Smooth muscle cell (in vitro differentiated cells): ENCODE results near the gene MEGF11. TPM values are rescaled to one million over a fixed set of nuclear protein-coding genes. Genes with fewer than 3 reads are reported as not detected.

Experiments
- DNase-seq: peaks from one replicate; lab custom pipeline; 2025; ENCODE audit not compliant: unreplicated experiment; lab: John Stamatoyannopoulos, UW
- H2AFZ ChIP-seq: fragments of 200-600 bp; sonication (generic); 2 replicates; pipeline ENCODE4 v1.6.0; 2016; ENCODE audit warnings: antibody characterized with exemption, low read depth, mild to moderate bottlenecking
- H3F3A ChIP-seq: fragments of 200-600 bp; sonication (generic); 2 replicates; pipeline ENCODE4 v1.6.0; 2017; ENCODE audit warnings: antibody characterized with exemption, low read depth
- H3K27ac ChIP-seq: fragments of 200-600 bp; sonication (generic); 2 replicates; pipeline ENCODE4 v1.5.1; 2016; ENCODE audit warnings: low read depth, mild to moderate bottlenecking
- H3K27me3 ChIP-seq: fragments of 200-600 bp; sonication (generic); 2 replicates; pipeline ENCODE4 v1.6.1; 2016; ENCODE audit warnings: low read depth, mild to moderate bottlenecking
- H3K36me3 ChIP-seq: fragments of 200-600 bp; sonication (generic); 2 replicates; pipeline ENCODE4 v1.5.1; 2016; ENCODE audit warnings: low read depth
- H3K4me1 ChIP-seq: fragments of 200-600 bp; sonication (generic); 2 replicates; pipeline ENCODE4 v1.5.1; 2016; ENCODE audit warnings: low read depth
- H3K4me2 ChIP-seq: fragments of 200-600 bp; sonication (generic); 2 replicates; pipeline ENCODE4 v1.6.0; 2016; ENCODE audit warnings: mild to moderate bottlenecking
- H3K4me3 ChIP-seq: fragments of 200-600 bp; sonication (generic); 2 replicates; pipeline ENCODE4 v1.5.1; 2016; ENCODE audit warnings: mild to moderate bottlenecking
- H3K79me2 ChIP-seq: fragments of 200-600 bp; sonication (generic); 2 replicates; pipeline ENCODE4 v1.6.0; 2016; ENCODE audit warnings: low read depth, mild to moderate bottlenecking
- H3K9ac ChIP-seq: fragments of 200-600 bp; sonication (generic); 2 replicates; pipeline ENCODE4 v1.6.0; 2016; ENCODE audit warnings: low read depth
- H3K9me3 ChIP-seq: fragments of 200-600 bp; sonication (generic); replicated peaks from 2 replicates; pipeline ENCODE4 v1.5.1; 2016; ENCODE audit warnings: low read depth
- H4K20me1 ChIP-seq: fragments of 200-600 bp; sonication (generic); 2 replicates; pipeline ENCODE4 v1.6.0; 2016; ENCODE audit warnings: low read depth
- WGBS: methylation state at CpG from one replicate; pipeline ENCODE4 v1.1.7; 2016; ENCODE audit warnings: low lambda C conversion rate; 5-methylcytosine and 5-hydroxymethylcytosine counted together
- polyA plus RNA-seq: library from polyadenylated mRNA; unstranded; fragments of >200 nt; fragmentation: Nextera tagmentation; extraction: Ambion mirVana; gene quantifications from 2 replicates; pipeline ENCODE4 v1.2.1, GENCODE V29; 2016
- total RNA-seq: library from RNA; depleted of rRNA; stranded (reverse); fragments of >200 nt; gene quantifications from 2 replicates; pipeline ENCODE4 v1.2.3, GENCODE V29; 2014
- TF ChIP-seq, protein P1 (sequence below): fragments of 200-600 bp; sonication (generic); IDR thresholded peaks from 2 replicates; pipeline ENCODE4 v1.5.1; 2017; ENCODE audit warnings: borderline replicate concordance, mild to moderate bottlenecking, antibody characterized with exemption; ENCODE audit not compliant: insufficient read depth, poor library complexity, severe bottlenecking

The MEGF11 gene
- total and polyA plus RNA-seq, 2 experiments from 2014 or later = 0.08 TPM; not detected in 1

DNA sequence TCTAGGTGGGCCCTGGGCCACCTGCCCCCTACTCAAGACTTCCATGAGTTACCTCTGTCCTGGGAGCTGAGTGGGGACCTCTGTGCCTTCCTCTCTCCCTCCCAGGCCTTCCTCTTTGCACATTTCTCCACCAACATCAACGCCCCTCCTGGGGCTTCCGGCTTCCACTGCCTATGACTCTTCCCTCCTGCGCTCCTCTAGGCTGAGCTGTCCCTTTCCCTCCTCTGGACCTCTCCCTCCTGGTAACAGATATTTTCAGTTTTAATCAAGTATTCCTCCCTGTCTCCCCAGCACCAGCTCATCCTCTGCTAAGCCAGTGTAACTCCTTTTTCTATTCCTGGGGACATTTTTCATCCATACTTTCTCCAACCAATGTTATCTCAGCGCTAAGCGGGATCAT is 223.9 kb downstream of the MEGF11 start:
- Histone ChIP-seq H3K9ac (no peak overlapping the region), H4K20me1 (no peaks in the 10 kb centered on the region), H3F3A (no peaks in the 10 kb centered on the region), H3K4me3 (no peak overlapping the region), H2AFZ (no peak overlapping the region), H3K4me2 (no peak overlapping the region), H3K9me3 (no peaks in the 10 kb centered on the region), H3K27ac (no peak overlapping the region), H3K27me3 (peaks cover 10% of the 10 kb centered on the region), H3K4me1 (no peaks in the 10 kb centered on the region), H3K36me3 (no peaks in the 10 kb centered on the region), H3K79me2 (no peaks in the 10 kb centered on the region)
- no peak for DNase-seq
- TF ChIP-seq, protein P1, sequence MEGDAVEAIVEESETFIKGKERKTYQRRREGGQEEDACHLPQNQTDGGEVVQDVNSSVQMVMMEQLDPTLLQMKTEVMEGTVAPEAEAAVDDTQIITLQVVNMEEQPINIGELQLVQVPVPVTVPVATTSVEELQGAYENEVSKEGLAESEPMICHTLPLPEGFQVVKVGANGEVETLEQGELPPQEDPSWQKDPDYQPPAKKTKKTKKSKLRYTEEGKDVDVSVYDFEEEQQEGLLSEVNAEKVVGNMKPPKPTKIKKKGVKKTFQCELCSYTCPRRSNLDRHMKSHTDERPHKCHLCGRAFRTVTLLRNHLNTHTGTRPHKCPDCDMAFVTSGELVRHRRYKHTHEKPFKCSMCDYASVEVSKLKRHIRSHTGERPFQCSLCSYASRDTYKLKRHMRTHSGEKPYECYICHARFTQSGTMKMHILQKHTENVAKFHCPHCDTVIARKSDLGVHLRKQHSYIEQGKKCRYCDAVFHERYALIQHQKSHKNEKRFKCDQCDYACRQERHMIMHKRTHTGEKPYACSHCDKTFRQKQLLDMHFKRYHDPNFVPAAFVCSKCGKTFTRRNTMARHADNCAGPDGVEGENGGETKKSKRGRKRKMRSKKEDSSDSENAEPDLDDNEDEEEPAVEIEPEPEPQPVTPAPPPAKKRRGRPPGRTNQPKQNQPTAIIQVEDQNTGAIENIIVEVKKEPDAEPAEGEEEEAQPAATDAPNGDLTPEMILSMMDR = no peak
- 95% methylated on average over 5 of the region's 5 CpGs for WGBS

DNA sequence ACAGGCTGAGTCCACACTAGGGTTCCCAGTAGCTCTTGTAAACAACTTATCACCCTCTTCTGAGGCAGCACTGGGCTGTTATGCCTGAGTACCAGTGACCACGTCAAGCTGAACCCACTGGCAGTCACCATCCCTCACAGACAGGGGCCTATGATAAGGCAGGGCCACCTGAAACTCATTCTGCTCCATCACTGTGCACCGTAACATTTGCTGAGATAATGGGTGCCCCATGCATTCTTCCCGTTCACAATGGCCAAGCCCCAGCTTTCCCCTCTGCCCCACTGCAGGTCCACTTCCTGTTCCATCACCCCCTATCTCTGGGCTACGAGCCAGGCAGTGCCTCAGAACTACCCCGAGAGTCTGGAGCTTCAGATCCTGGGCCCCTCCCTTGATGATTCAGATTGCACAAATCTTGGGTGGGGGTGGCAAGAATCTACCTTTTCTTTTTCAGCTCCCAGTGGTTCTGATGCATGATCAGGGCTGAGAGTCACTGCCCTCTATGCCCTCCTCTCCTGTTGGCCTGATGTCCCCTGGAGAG is 226.2 kb downstream of the MEGF11 start:
- WGBS = 78% methylated on average over 5 of the region's 5 CpGs
- TF ChIP-seq, protein P1 = no peak
- no peak overlapping the region for H3K4me2 ChIP-seq
- H3K36me3 ChIP-seq = no peaks in the 10 kb centered on the region
- no peak for DNase-seq
- no peaks in the 10 kb centered on the region for H4K20me1 ChIP-seq
- no peaks in the 10 kb centered on the region for H3K9me3 ChIP-seq
- peaks cover 11% of the 10 kb centered on the region for H3K4me1 ChIP-seq
- H3K79me2 ChIP-seq = no peaks in the 10 kb centered on the region
- H3K4me3 ChIP-seq = no peak overlapping the region
- H3K27me3 ChIP-seq = peaks cover 10% of the 10 kb centered on the region
- no peaks in the 10 kb centered on the region for H3F3A ChIP-seq
- no peak overlapping the region for H3K27ac ChIP-seq
- H3K9ac ChIP-seq = no peak overlapping the region
- H2AFZ ChIP-seq = no peak overlapping the region

DNA sequence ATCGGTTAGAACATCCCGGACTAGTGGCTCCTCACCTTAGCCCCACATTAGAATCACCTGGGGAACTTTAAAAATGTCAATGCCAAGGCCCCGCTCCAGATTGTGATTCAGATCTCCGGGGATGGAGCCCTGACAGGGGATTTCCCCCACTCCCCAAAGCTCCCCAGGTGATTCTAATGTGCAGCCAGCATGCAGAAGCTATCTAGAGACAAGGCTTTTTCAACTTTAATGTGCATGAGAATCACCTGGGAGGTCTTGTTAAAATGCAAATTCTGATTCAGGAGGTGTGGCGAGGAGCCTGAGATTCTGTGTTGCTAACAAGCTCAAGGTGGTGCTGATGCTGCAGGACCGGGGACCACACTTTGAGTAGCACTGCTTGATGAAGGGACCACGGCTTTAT is 227.6 kb downstream of the MEGF11 start:
- 66% methylated on average over 7 of the region's 7 CpGs for WGBS

DNA sequence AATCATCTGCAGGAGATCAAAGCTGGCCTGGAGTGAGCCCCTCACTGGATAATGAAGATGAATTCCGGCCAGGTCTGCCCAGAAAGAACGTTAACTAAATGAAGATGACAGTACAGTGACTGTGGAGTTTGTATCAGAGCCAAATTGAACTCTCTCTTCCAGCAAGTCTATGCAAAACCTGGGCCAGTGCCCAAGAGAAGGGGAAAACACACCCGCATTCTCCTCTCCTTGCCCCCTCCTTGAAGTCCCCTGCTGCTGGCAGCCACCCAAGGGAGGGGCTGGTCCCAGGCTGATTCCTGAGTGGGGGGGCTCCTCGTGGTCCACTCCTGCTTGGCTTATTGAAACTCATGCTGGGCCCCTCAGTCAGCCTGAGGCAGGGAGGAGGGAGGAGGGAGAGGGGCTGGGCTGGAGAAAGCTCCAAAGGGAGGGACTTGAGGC is 228.5 kb downstream of the MEGF11 start:
- Histone ChIP-seq H3K27me3 (peaks cover 10% of the 10 kb centered on the region), H3K9ac (no peak overlapping the region), H4K20me1 (no peaks in the 10 kb centered on the region), H2AFZ (no peak overlapping the region), H3K4me2 (no peak overlapping the region), H3K9me3 (no peaks in the 10 kb centered on the region), H3F3A (no peaks in the 10 kb centered on the region), H3K4me3 (no peak overlapping the region), H3K79me2 (no peaks in the 10 kb centered on the region), H3K4me1 (peaks cover 11% of the 10 kb centered on the region), H3K27ac (no peak overlapping the region), H3K36me3 (no peaks in the 10 kb centered on the region)
- no peak for DNase-seq
- TF ChIP-seq, protein P1 = no peak
- WGBS = 44% methylated on average over 4 of the region's 4 CpGs

More for the DNA sequence above, 227.6 kb downstream of the MEGF11 start:
- Histone ChIP-seq H2AFZ (no peak overlapping the region), H3K4me2 (no peak overlapping the region), H3K4me1 (peaks cover 11% of the 10 kb centered on the region), H3K36me3 (no peaks in the 10 kb centered on the region), H4K20me1 (no peaks in the 10 kb centered on the region), H3K4me3 (no peak overlapping the region), H3K79me2 (no peaks in the 10 kb centered on the region), H3K27ac (no peak overlapping the region), H3K9ac (no peak overlapping the region), H3F3A (no peaks in the 10 kb centered on the region), H3K27me3 (peaks cover 10% of the 10 kb centered on the region), H3K9me3 (no peaks in the 10 kb centered on the region)
- TF ChIP-seq, protein P1 = no peak
- no peak for DNase-seq
